SK-N-SH (cell line): Measurements from ENCODE around the gene UNC5B. TPM values are rescaled to one million over a fixed set of nuclear protein-coding genes. Genes with fewer than 3 reads are reported as not detected.

Experiments
- CTCF ChIA-PET: fragments of 300-600, 350-600 bp; formaldehyde crosslinking; extraction: SDS; loops from one replicate; lab custom pipeline; 2021; lab: Yijun Ruan, JAX
- POLR2A ChIA-PET: fragments of 350-600 bp; sonication (Branson Sonifier 250); formaldehyde crosslinking; extraction: SDS; loops from one replicate; lab custom pipeline; 2020; ENCODE audit warnings: antibody characterized with exemption, inconsistent platforms; lab: Yijun Ruan, JAX
- DNase-seq: peaks from one replicate; pipeline ENCODE4 v3.0.0; 2012
- H2AFZ ChIP-seq: fragments of 200-600 bp; sonication (generic); 2 replicates; pipeline ENCODE4 v1.8.1; 2016; ENCODE audit warnings: antibody characterized with exemption, mild to moderate bottlenecking, low read depth
- H3F3A ChIP-seq: fragments of 200-600 bp; sonication (generic); replicated peaks from 2 replicates; pipeline ENCODE3; 2016; ENCODE audit warnings: antibody characterized with exemption, mild to moderate bottlenecking; ENCODE audit not compliant: insufficient read depth
- H3K27ac ChIP-seq, 2 experiments: fragments of 200-500 bp in 1 of 2; fragments of 200-600 bp in 1 of 2; sonication (Bioruptor generic) in 1 of 2; sonication (generic), shearing (Covaris generic) in 1 of 2; 2 replicates each; pipeline versions ENCODE4 v1.5.1 to v1.6.1; 2014 to 2016; ENCODE audit warnings: low read depth in 2 of 2, inconsistent platforms in 1 of 2, low read length in 1 of 2, mild to moderate bottlenecking in 1 of 2, mixed read lengths in 1 of 2
- H3K27me3 ChIP-seq: fragments of 200-600 bp; sonication (generic), shearing (Covaris generic); 2 replicates; pipeline ENCODE4 v1.6.1; 2016; ENCODE audit warnings: mixed run types; ENCODE audit not compliant: insufficient read depth
- H3K36me3 ChIP-seq, 2 experiments: fragments of 200-500 bp in 1 of 2; fragments of 200-600 bp in 1 of 2; sonication (Bioruptor generic) in 1 of 2; sonication (generic) in 1 of 2; replicated peaks in 1 of 2; 2 replicates each; pipeline versions ENCODE3 to v1.5.1; 2014 to 2016; ENCODE audit warnings: low read length in 1 of 2, mild to moderate bottlenecking in 1 of 2; ENCODE audit not compliant: insufficient read depth in 2 of 2, control insufficient read depth in 1 of 2
- H3K4me1 ChIP-seq, 2 experiments: fragments of 200-500 bp in 1 of 2; fragments of 200-600 bp in 1 of 2; sonication (Bioruptor generic) in 1 of 2; sonication (generic), shearing (Covaris generic) in 1 of 2; 2 replicates each; pipeline versions ENCODE4 v1.5.1 to v1.6.1; 2014 to 2016; ENCODE audit warnings: low read depth in 1 of 2, low read length in 1 of 2, mixed run types in 1 of 2; ENCODE audit not compliant: insufficient read depth in 2 of 2, control insufficient read depth in 1 of 2
- H3K4me2 ChIP-seq: fragments of 200-600 bp; sonication (generic), shearing (Covaris generic); 2 replicates; pipeline ENCODE4 v1.6.1; 2017; ENCODE audit warnings: mixed run types
- H3K4me3 ChIP-seq, 2 experiments: fragments of 200-500 bp in 1 of 2; fragments of 200-600 bp in 1 of 2; sonication (Bioruptor generic) in 1 of 2; sonication (generic), shearing (Covaris generic) in 1 of 2; 2 replicates each; pipeline versions ENCODE4 v1.5.1 to v1.8.1; 2014 to 2016; ENCODE audit warnings: low read depth in 2 of 2, inconsistent platforms in 1 of 2, low read length in 1 of 2, mild to moderate bottlenecking in 1 of 2, mixed read lengths in 1 of 2, moderate library complexity in 1 of 2
- H3K79me2 ChIP-seq: fragments of 200-600 bp; sonication (generic); 2 replicates; pipeline ENCODE4 v1.8.1; 2017; ENCODE audit warnings: mild to moderate bottlenecking; ENCODE audit not compliant: insufficient read depth
- H3K9ac ChIP-seq: fragments of 200-600 bp; sonication (generic); 2 replicates; pipeline ENCODE4 v1.6.1; 2017; ENCODE audit warnings: mixed run types
- H3K9me2 ChIP-seq: fragments of 200-600 bp; sonication (generic); 2 replicates; pipeline ENCODE4 v1.6.1; 2017; ENCODE audit warnings: mixed run types
- H3K9me3 ChIP-seq: fragments of 200-600 bp; sonication (generic); 2 replicates; pipeline ENCODE4 v1.6.1; 2017; ENCODE audit warnings: mixed run types, mild to moderate bottlenecking, moderate library complexity
- H4K20me1 ChIP-seq: fragments of 200-600 bp; sonication (generic); 2 replicates; pipeline ENCODE4 v1.6.1; 2017; ENCODE audit warnings: mild to moderate bottlenecking, mixed run types; ENCODE audit not compliant: insufficient read depth
- ELF1 ChIP-seq: IDR thresholded peaks from 2 replicates; pipeline ENCODE4 v1.4.0; 2012
- FOSL2 ChIP-seq: IDR thresholded peaks from 2 replicates; pipeline ENCODE4 v1.4.0; 2012; ENCODE audit warnings: low read depth, mild to moderate bottlenecking, moderate library complexity, borderline replicate concordance
- GABPA ChIP-seq: IDR thresholded peaks from 2 replicates; pipeline ENCODE4 v1.4.0; 2012; ENCODE audit warnings: low read depth, mild to moderate bottlenecking
- NFIC ChIP-seq: IDR thresholded peaks from 2 replicates; pipeline ENCODE4 v1.4.0; 2012; ENCODE audit warnings: borderline replicate concordance
- REST ChIP-seq: IDR thresholded peaks from 2 replicates; pipeline ENCODE4 v1.6.1; 2012; ENCODE audit warnings: mild to moderate bottlenecking, low read depth, low read length, moderate library complexity
- USF1 ChIP-seq: IDR thresholded peaks from 2 replicates; pipeline ENCODE4 v1.4.0; 2012; ENCODE audit warnings: low read depth, borderline replicate concordance
- WGBS: methylation state at CpG from one replicate; pipeline ENCODE4 v1.1.6; 2017; ENCODE audit warnings: low lambda C conversion rate; 5-methylcytosine and 5-hydroxymethylcytosine counted together
- polyA plus RNA-seq, 3 experiments: library from polyadenylated mRNA; depleted of rRNA; stranded (reverse); fragments of >200 nt; gene quantifications; 2 replicates each; pipeline ENCODE4 v1.2.3, GENCODE V29; 2012

UNC5B gene
- polyA plus RNA-seq, 1 of the 3 experiments (the other 2 are of a cell fraction) = 13.8 TPM

GRCh38 chr10:71344154-71344925, 132.0 kb downstream of the UNC5B start:
- ChIA-PET POLR2A (interaction anchor here (1.1 kb wide), 1 partner anchor 33 kb away, joined by 4 read pairs; no protein-coding TSS in a partner anchor), CTCF (interaction anchor here (0.6 to 12.4 kb wide), 7 partner anchors 13 to 369 kb away, joined by 3 to 99 read pairs (median 4); partner anchors contain the start of gene SLC29A3)
- Histone ChIP-seq H3K9me2 (no peaks in the 10 kb centered on the region), H3K4me3 (no peak overlapping the region), H2AFZ (no peak overlapping the region), H3K9ac (no peak overlapping the region), H3K4me2 (no peak overlapping the region), H3K4me1 (peaks cover 0 to 17% of the 10 kb centered on the region in 2 experiments; a peak in 1 of 4 replicates), H3K27ac (no peak overlapping the region), H3K27me3 (no peaks in the 10 kb centered on the region), H3K36me3 (peaks cover 0 to 2% of the 10 kb centered on the region in 2 experiments), H3K9me3 (no peaks in the 10 kb centered on the region), H4K20me1 (no peaks in the 10 kb centered on the region), H3F3A (no peaks in the 10 kb centered on the region), H3K79me2 (no peaks in the 10 kb centered on the region)
- TF ChIP-seq GABPA (no peak), ELF1 (no peak), FOSL2 (no peak), NFIC (no peak)
- DNase-seq = no peak
- WGBS = 85% methylated on average over 8 of the region's 9 CpGs

- no peaks in the 10 kb centered on the region for H3K9me3 ChIP-seq
- H3K27me3 ChIP-seq = no peaks in the 10 kb centered on the region
These were observed 132.7 kb downstream of the UNC5B start for GRCh38 chr10:71344993-71345480.

More at GRCh38 chr10:71344993-71345480, 132.7 kb downstream of the UNC5B start:
- Histone ChIP-seq H3K36me3 (peaks cover 0 to 2% of the 10 kb centered on the region in 2 experiments), H4K20me1 (no peaks in the 10 kb centered on the region), H3K9ac (no peak overlapping the region), H3K9me2 (no peaks in the 10 kb centered on the region), H3K4me2 (no peak overlapping the region), H3K79me2 (no peaks in the 10 kb centered on the region), H3K4me1 (peaks cover 0 to 10% of the 10 kb centered on the region in 2 experiments; a peak in 1 of 4 replicates), H3K4me3 (no peak overlapping the region), H3K27ac (no peak overlapping the region), H2AFZ (no peak overlapping the region), H3F3A (no peaks in the 10 kb centered on the region)
- DNase-seq = peak; percentile 34
- ChIA-PET POLR2A (no interaction called here), CTCF (interaction anchor here (0.6 to 12.4 kb wide), 4 partner anchors 13 to 310 kb away, joined by 3 to 99 read pairs (median 4); partner anchors contain the start of gene SLC29A3)
- TF ChIP-seq REST = no peak
- TF ChIP-seq USF1 = no peak
- 77% methylated on average over 3 of the region's 3 CpGs for WGBS
